K562 (cell line): ENCODE data around the gene MRPL41. TPM values are rescaled to one million over a fixed set of nuclear protein-coding genes. Genes with fewer than 3 reads are reported as not detected.

Experiments
- ARID1B ChIP-seq: fragments of 450-650 bp; IDR thresholded peaks from 2 replicates; pipeline ENCODE4 v1.6.1; 2016; ENCODE audit warnings: antibody characterized with exemption, mild to moderate bottlenecking, inconsistent platforms
- CBFA2T2 ChIP-seq: fragments of 450-650 bp; conservative IDR thresholded peaks from 2 replicates; pipeline ENCODE4 v1.6.1; 2017; ENCODE audit warnings: mild to moderate bottlenecking
- COPS2 ChIP-seq: fragments of 450-650 bp; conservative IDR thresholded peaks from 2 replicates; pipeline ENCODE4 v1.6.1; 2016; ENCODE audit warnings: mild to moderate bottlenecking, moderate library complexity
- FOSL1 ChIP-seq: fragments of 200-800 bp; sonication (Bioruptor generic); conservative IDR thresholded peaks from 2 replicates; pipeline ENCODE4 v1.6.1; 2016; ENCODE audit warnings: missing genetic modification characterization, missing compliant biosample characterization
- FOXA3 ChIP-seq, 2 experiments: fragments of 450-650 bp in 1 of 2; sonication (generic) in 1 of 2; formaldehyde crosslinking; IDR thresholded peaks in 1 of 2; conservative IDR thresholded peaks in 1 of 2; 2 replicates each; pipeline versions ENCODE4 v1.4.0 to v1.8.0; 2020 to 2022; ENCODE audit warnings: mild to moderate bottlenecking in 2 of 2, missing genetic modification reagents in 1 of 2
- L3MBTL2 ChIP-seq: fragments of 450-650 bp; IDR thresholded peaks from 2 replicates; pipeline ENCODE4 v1.6.1; 2016; ENCODE audit warnings: mild to moderate bottlenecking, moderate library complexity
- POLR2G ChIP-seq: fragments of 200-400 bp; formaldehyde crosslinking; IDR thresholded peaks from 2 replicates; pipeline ENCODE4 v1.6.1; 2017; ENCODE audit warnings: low read depth, mild to moderate bottlenecking, antibody characterized with exemption, low read length, moderate library complexity
- POU5F1 ChIP-seq: fragments of 150-350 bp; IDR thresholded peaks from 2 replicates; pipeline ENCODE4 v1.6.1; 2014; ENCODE audit warnings: borderline replicate concordance, low read length, low read depth, mild to moderate bottlenecking; ENCODE audit not compliant: partially characterized antibody
- SMARCA5 ChIP-seq: fragments of 450-650 bp; IDR thresholded peaks from 2 replicates; pipeline ENCODE4 v1.6.1; 2016
- TEAD1 ChIP-seq, 2 experiments: fragments of 450-650 bp in 1 of 2; sonication (generic) in 1 of 2; formaldehyde crosslinking; IDR thresholded peaks; 2 replicates each; pipeline versions ENCODE4 v1.4.0 to v1.8.0; 2020 to 2022; ENCODE audit warnings: mild to moderate bottlenecking in 2 of 2, missing genetic modification reagents in 1 of 2
- ZBED1 ChIP-seq: IDR thresholded peaks from 2 replicates; pipeline ENCODE4 v1.6.1; 2014
- ZC3H11A ChIP-seq: IDR thresholded peaks from 2 replicates; pipeline ENCODE4 v1.6.1; 2012; ENCODE audit warnings: low read depth, low read length, improper control_type of control experiment
- ZFPM2 ChIP-seq: fragments of 250-450 bp; sonication (Bioruptor Pico); IDR thresholded peaks from 2 replicates; pipeline ENCODE4 v1.5.1; 2022; ENCODE audit warnings: mild to moderate bottlenecking
- ZNF140 ChIP-seq: fragments of 250-450 bp; sonication (Bioruptor Pico); IDR thresholded peaks from 2 replicates; pipeline ENCODE4 v1.8.0; 2021; ENCODE audit warnings: moderate library complexity, mild to moderate bottlenecking, inconsistent platforms
- ZNF232 ChIP-seq: sonication (generic); formaldehyde crosslinking; IDR thresholded peaks from 2 replicates; pipeline ENCODE4 v1.8.0; 2022; ENCODE audit warnings: mild to moderate bottlenecking, missing genetic modification reagents
- ZNF561 ChIP-seq: fragments of 450-650 bp; formaldehyde crosslinking; conservative IDR thresholded peaks from 2 replicates; pipeline ENCODE4 v1.4.0; 2020; ENCODE audit warnings: mild to moderate bottlenecking, moderate library complexity
- ZNF609 ChIP-seq: sonication (generic); formaldehyde crosslinking; IDR thresholded peaks from 2 replicates; pipeline ENCODE4 v1.8.1; 2023; ENCODE audit warnings: missing genetic modification reagents, mild to moderate bottlenecking, borderline replicate concordance
- ZNF778 ChIP-seq: fragments of 450-650 bp; formaldehyde crosslinking; IDR thresholded peaks from 2 replicates; pipeline ENCODE4 v1.4.0; 2020; ENCODE audit warnings: mild to moderate bottlenecking, moderate library complexity
- polyA plus RNA-seq, 8 experiments: library from polyadenylated mRNA; depleted of rRNA in 4 of 8; stranded (reverse) in 5 of 8; unstranded in 3 of 8; fragments of >200 nt; fragmentation: Nextera tagmentation in 2 of 8; fragmentation: Illumina TruSeq in 1 of 8; extraction: Ambion mirVana in 2 of 8; extraction: Trizol in 1 of 8; gene quantifications; 2 replicates each; pipeline versions ENCODE4 v1.2.1 to v1.2.3, GENCODE V29; 2011 to 2014; ENCODE audit warnings: inconsistent platforms in 1 of 8, missing spikeins in 1 of 8
- total RNA-seq, 7 experiments: library from RNA; depleted of rRNA in 6 of 7; stranded (reverse); fragments of >200 nt in 6 of 7; fragmentation: Illumina TruSeq in 2 of 7; extraction: Trizol in 2 of 7; gene quantifications; 2 replicates each; pipeline versions ENCODE4 v1.2.1 to v1.2.3, GENCODE V29; 2011 to 2021; ENCODE audit warnings: low replicate concordance in 1 of 7
- TF ChIP-seq, protein P1 (sequence below): fragments of 450-650 bp; formaldehyde crosslinking; IDR thresholded peaks from 2 replicates; pipeline ENCODE4 v1.4.0; 2020; ENCODE audit warnings: mild to moderate bottlenecking, mixed read lengths
- TF ChIP-seq, protein P2 (sequence below), 2 experiments: fragments of 200-800 bp in 1 of 2; sonication (Bioruptor generic) in 1 of 2; sonication (generic) in 1 of 2; formaldehyde crosslinking in 1 of 2; IDR thresholded peaks in 1 of 2; conservative IDR thresholded peaks in 1 of 2; 2 replicates each; pipeline versions ENCODE4 v1.5.0 to v1.6.1; 2016 to 2020; ENCODE audit warnings: missing compliant biosample characterization in 1 of 2, missing genetic modification characterization in 1 of 2, missing genetic modification reagents in 1 of 2

MRPL41 gene
- total and polyA plus RNA-seq, 9 of the 15 experiments (the other 6 are each of a cell fraction or from before 2014, with no cell fraction given), result 2.6 to 259 (median 21.6) TPM

DNA sequence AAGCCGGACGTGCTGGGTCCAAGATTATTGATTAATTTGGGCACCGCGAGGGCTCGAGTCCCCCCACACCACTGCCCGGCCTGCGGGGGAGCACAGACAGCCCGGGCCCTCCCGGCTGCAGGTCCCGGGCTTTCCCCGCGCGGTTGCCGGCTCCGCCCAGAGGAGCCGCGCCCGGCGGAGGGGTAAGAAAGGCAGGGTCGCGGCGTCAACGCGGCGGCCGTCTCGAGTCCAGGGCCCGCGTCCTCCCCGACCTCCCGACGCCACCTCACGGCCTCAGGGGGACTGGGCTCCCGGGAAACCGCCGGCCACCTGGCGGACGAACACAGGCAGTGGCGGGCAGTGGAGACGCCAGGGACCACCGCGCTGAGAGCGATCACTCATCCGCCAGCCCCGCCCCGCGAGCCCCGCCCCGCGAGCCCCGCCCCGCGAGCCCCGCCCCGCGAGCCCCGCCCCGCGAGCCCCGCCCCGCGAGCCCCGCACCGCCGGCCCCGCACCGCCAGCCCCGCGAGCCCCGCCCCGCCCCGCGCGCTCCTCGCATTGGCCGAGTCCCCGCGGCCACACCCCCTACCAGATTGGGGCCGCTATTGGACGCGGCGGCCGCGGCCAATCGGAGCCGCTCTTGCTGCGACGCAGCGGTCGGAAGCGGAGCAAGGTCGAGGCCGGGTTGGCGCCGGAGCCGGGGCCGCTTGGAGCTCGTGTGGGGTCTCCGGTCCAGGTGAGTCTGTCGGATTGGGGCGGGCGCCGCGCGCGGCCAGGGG is at the start of gene MRPL41 (continued):
- TF ChIP-seq ZNF232 (CRISPR knock-in tag) (no peak), POU5F1 (no peak), SMARCA5 (no peak), ZNF140 (CRISPR knock-in tag) (no peak), FOSL1 (tag) (0 out of 2 replicates have a peak, but pooled peaks have one; percentile 14), TEAD1 (CRISPR knock-in tag; IDR thresholded peaks at IDR 0.05) (peak in 1 of 2 experiments; percentile 69; a peak in 1 of 4 replicates), FOXA3 (CRISPR knock-in tag; conservative IDR thresholded peaks at IDR 0.05 in 1 of 2, IDR thresholded peaks at IDR 0.05 in 1 of 2) (no peak), CBFA2T2 (no peak), ZNF561 (no peak), COPS2 (no peak), POLR2G (peak; percentile 94), L3MBTL2 (peak; percentile 56; the same call in 1 of the 2 replicates), ARID1B (peak; percentile 14; the same call in 1 of the 2 replicates), ZNF778 (CRISPR knock-in tag) (no peak), ZBED1 (no peak), ZFPM2 (CRISPR knock-in tag) (no peak), ZC3H11A (no peak), ZNF609 (CRISPR knock-in tag) (no peak)
- TF ChIP-seq, protein P1, sequence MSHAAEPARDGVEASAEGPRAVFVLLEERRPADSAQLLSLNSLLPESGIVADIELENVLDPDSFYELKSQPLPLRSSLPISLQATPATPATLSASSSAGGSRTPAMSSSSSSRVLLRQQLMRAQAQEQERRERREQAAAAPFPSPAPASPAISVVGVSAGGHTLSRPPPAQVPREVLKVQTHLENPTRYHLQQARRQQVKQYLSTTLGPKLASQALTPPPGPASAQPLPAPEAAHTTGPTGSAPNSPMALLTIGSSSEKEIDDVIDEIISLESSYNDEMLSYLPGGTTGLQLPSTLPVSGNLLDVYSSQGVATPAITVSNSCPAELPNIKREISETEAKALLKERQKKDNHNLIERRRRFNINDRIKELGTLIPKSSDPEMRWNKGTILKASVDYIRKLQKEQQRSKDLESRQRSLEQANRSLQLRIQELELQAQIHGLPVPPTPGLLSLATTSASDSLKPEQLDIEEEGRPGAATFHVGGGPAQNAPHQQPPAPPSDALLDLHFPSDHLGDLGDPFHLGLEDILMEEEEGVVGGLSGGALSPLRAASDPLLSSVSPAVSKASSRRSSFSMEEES (CRISPR knock-in tag), result no peak
- TF ChIP-seq, protein P2, sequence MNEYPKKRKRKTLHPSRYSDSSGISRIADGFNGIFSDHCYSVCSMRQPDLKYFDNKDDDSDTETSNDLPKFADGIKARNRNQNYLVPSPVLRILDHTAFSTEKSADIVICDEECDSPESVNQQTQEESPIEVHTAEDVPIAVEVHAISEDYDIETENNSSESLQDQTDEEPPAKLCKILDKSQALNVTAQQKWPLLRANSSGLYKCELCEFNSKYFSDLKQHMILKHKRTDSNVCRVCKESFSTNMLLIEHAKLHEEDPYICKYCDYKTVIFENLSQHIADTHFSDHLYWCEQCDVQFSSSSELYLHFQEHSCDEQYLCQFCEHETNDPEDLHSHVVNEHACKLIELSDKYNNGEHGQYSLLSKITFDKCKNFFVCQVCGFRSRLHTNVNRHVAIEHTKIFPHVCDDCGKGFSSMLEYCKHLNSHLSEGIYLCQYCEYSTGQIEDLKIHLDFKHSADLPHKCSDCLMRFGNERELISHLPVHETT (CRISPR knock-in tag; conservative IDR thresholded peaks at IDR 0.05 in 1 of 2, IDR thresholded peaks at IDR 0.05 in 1 of 2), result 0 out of 4 replicates have a peak, but pooled peaks of 1 of the 2 experiments have one; percentile 63
